HG03521 (cell line): Measurements from ENCODE around the gene RNFT1.
"Not testable (repeated sequence)": the region's sequence is repeated elsewhere in the genome, so short reads cannot be mapped to it uniquely, and the experiment has no call there.

Source experiments
- ATAC-seq: cut with Tn5 transposase; IDR thresholded peaks from one replicate; pipeline ENCODE4 v1.9.1; 2021; ENCODE audit warnings: mild to moderate bottlenecking, moderate library complexity; ENCODE audit not compliant: unreplicated experiment

Gene RNFT1, protein sequence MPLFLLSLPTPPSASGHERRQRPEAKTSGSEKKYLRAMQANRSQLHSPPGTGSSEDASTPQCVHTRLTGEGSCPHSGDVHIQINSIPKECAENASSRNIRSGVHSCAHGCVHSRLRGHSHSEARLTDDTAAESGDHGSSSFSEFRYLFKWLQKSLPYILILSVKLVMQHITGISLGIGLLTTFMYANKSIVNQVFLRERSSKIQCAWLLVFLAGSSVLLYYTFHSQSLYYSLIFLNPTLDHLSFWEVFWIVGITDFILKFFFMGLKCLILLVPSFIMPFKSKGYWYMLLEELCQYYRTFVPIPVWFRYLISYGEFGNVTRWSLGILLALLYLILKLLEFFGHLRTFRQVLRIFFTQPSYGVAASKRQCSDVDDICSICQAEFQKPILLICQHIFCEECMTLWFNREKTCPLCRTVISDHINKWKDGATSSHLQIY

DNA sequence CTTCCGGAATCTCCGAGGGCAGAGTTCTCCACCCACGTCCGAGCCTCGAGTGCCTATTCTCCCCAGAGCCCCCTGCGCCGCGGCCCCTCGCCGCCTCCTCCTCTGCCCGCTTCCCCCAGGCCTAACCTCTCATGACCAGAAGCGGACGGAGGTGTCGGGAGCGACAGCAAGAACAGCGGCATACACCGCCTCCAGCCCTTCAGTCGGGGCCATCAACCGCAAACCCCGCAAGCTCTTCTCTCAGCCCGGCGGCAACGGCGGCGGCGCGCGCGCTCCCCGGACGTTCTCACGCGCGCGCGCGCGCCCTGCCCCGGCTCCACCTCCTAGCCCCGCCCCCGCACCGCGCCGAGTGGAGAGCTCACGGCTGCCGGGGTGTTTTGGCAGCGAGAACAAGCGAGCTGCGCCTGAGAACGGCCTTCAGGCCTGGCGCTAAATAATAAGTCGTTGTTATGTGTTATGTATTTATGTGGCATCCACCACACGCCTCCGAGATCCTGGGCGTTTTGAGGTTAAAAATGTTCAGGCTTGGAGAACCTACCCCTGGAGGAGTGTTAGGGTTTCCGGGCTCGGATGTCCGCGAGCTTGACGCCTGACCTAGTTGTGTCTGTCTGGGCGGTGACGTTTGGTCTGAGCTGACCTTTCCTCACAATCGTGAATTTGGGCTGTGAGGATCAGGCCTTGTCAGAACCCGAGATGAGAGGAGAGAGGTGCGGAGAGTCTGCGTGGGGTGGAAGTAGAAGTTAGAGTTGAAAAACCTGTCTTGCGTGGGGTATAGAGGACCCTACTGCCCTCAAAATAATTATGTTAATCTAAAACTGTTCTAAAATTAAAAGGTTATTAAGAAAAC, at the start of gene RNFT1:
TSS of gene RNFT1 (minus strand) at position 259 of the 847 bp plus-strand sequence. CDS start at position 182, 77 bp downstream.
- ATAC-seq: peak; percentile 84

- not testable (repeated sequence) for ATAC-seq
These were observed 44.8 kb upstream of the RNFT1 start for GRCh38 chr17:60009326-60009725.

GRCh38 chr17:60008377-60008776, 43.8 kb upstream of the RNFT1 start:
- not testable (repeated sequence) for ATAC-seq

GRCh38 chr17:60006160-60006559, 41.6 kb upstream of the RNFT1 start:
- no peak for ATAC-seq

DNA sequence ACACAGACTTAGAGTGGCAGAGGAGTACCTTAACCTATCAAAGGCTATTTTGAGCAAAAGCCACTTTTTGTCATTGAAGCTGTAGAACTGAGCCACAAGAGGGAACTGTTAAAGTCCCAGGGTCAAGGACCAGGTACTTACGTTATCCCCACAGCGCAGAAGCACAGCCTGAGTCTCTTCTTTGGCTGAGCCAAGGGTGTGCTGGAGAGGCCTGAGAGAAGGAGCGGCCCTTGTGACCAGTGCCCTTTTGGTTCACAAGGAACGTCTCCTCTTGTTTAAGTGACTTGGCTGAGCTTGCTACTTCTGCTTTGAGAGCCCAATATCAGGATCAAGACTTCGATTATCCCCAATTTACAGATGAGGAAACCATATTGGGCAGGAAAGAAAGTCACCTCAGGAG, 40.0 kb upstream of the RNFT1 start:
- ATAC-seq: not testable (repeated sequence)

DNA sequence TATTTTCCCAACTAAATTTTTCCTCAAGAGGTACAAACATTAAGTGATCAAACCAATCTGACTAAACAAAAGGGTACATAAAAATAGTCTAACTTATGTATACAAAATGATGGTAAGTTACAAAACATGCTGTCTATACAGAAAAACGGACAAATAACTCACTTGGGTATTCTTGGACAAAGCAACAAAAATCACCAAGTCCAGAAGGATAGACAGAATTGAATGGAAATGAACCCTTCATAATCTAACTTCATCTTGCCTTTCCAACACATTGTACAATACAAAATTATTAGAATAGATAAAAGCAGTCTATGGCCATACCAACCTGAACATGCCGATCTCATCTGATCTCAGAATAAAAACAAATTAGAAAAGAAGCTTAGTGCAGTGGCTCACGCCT, 37.9 kb upstream of the RNFT1 start:
- ATAC-seq: not testable (repeated sequence)

- ATAC-seq: not testable (repeated sequence)
These were observed 32.1 kb upstream of the RNFT1 start for GRCh38 chr17:59996608-59997007.

DNA sequence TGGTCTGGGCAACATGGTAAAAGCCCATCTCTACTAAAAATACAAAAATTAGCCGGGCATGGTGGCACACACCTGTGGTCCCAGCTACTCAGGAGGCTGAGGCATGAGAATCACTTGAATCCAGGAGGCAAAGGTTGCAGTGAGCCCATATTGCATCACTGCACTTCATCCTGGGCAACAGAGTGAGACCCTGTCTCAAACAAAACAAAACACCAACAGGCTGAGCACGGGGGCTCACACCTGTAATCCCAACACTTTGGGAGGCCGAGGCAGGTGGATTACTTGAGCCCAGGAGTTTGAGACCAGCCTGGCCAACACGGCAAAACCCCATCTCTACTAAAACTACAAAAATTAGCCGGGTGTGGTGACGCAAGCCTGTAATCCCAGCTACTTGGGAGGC, 10.6 kb upstream of the RNFT1 start:
- not testable (repeated sequence) for ATAC-seq

DNA sequence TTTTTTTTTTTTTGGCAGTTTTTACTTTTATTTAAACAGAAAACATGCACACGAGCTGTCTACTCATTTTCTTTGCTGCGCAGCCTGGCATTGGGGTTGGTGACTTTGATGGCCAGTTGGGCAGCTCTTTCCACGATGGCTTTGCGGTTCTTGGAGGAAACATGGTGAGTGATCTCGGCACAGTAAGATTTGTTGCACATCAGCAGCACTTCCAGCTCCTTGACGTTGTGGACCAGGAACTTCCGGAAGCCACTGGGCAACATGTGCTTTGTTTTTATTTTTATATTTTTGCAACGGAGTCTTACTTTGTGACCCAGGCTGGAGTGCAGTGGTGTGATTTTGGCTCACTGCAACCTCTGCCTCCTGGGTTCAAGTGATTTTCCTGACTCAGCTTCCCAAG, 8.9 kb upstream of the RNFT1 start:
- not testable (repeated sequence) for ATAC-seq

DNA sequence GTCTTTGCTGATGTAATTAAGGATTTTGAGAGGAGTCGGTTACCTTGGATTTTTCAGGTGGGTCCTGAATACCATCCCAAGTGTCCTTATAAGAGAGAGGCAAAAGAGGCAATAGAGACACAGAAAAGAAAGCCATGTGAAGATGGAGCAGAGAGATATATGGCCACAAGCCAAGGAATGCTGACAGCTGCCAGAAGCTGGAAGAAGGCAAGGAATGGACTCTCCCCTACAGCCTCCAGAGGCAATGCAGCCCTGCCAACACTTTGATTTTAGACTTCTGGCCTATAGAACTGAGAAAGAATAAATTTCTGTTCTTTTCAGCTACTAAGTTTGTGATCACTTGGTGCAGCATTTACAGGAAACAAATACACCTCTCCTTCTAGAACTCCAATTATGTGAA, 8.2 kb upstream of the RNFT1 start:
- ATAC-seq: no peak

- not testable (repeated sequence) for ATAC-seq
These were observed 7.2 kb upstream of the RNFT1 start for GRCh38 chr17:59971771-59972170.

GRCh38 chr17:59963738-59964481, 630 bp downstream of the RNFT1 start:
- ATAC-seq: peak; percentile 40

DNA sequence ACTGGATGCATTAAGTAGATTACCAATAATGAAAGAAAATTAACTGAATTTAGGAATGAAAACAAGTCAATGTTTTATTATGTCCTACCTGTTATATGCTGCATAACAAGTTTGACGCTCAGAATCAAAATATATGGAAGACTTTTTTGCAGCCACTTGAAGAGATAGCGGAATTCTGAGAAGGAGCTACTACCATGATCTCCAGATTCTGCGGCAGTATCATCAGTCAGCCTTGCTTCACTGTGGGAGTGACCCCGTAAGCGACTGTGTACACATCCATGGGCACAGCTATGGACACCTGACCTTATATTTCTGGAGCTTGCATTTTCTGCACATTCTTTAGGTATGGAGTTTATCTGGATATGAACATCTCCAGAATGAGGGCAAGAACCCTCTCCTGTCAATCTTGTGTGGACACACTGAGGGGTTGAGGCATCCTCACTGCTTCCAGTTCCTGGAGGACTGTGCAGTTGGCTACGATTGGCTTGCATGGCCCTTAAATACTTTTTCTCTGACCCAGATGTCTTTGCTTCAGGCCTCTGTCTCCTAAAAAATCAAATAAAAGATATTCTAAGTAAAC, 1.7 kb downstream of the RNFT1 start:
- ATAC-seq: no peak

- not testable (repeated sequence) for ATAC-seq
These were observed 5.0 kb downstream of the RNFT1 start for GRCh38 chr17:59959574-59959973.

- ATAC-seq: no peak
These were observed 9.7 kb downstream of the RNFT1 start for GRCh38 chr17:59954856-59955255.

DNA sequence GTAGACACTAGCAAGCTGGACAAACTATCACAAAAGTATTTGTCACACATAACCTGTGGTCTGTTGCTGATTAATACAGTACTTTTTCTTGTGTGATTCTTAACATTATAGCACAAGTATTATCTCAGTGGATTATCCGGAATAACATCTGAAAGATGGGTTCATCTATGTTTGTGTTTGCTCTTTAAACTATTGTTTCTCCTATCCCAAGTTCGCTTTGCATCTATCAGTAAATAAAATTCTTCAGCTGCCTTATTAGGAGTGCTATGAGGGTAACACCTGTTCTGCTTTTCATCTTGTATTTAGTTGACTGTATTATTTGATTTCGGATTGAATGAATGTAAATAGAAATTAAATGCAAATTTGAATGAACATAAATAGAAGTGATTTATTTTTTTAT, 14.5 kb downstream of the RNFT1 start:
- no peak for ATAC-seq

DNA sequence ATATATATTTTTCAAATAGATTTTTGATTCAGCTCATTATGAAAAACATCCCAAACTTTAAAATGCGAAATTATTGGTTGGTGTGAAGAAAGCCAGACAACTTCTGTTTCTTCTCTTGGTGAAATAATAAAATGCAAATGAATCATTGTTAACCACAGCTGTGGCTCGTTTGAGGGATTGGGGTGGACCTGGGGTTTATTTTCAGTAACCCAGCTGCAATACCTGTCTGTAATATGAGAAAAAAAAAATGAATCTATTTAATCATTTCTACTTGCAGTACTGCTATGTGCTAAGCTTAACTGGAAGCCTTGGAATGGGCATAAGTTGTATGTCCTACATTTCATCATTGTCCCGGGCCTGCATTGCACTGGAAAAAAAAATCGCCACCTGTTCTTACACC, 17.2 kb downstream of the RNFT1 start:
- not testable (repeated sequence) for ATAC-seq

- not testable (repeated sequence) for ATAC-seq
These were observed 18.1 kb downstream of the RNFT1 start for GRCh38 chr17:59946433-59946832.

- ATAC-seq: no peak
These were observed 23.4 kb downstream of the RNFT1 start for GRCh38 chr17:59941131-59941530.

- ATAC-seq: not testable (repeated sequence)
These were observed 23.8 kb downstream of the RNFT1 start for GRCh38 chr17:59940697-59941096.

GRCh38 chr17:59933317-59933716, 31.2 kb downstream of the RNFT1 start:
- ATAC-seq: not testable (repeated sequence)
